Activated CD4-positive, alpha-beta T cell treated with anti-CD3 and anti-CD28 coated beads, Interleukin-2, amount 50 U/mL, for 48 hours (primary cell): ENCODE results near the gene MEIG1.
"Not testable (repeated sequence)": the region's sequence is repeated elsewhere in the genome, so short reads cannot be mapped to it uniquely, and the experiment has no call there.

Source experiments
- DNase-seq, 2 experiments: peaks; one replicate each; pipeline ENCODE4 v3.0.0-alpha.2; 2020

Gene MEIG1

DNA sequence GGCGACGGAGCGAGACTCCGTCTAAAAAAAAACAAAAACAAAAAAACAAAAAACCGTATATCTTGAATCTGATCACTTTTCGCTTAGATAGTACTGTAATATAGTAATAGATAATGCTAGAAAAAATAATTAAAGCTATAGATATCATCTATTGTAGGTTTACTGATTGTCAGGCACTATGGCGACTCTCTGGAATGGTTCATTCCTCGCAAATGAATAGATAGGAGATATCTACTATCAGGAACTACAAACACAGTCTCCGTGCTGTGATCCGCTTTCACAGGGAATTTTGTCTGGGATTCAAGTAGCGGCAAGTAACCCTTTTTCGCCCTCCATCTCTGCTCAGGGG is 342 bp upstream of the MEIG1 start:
- DNase-seq = no peak

DNA sequence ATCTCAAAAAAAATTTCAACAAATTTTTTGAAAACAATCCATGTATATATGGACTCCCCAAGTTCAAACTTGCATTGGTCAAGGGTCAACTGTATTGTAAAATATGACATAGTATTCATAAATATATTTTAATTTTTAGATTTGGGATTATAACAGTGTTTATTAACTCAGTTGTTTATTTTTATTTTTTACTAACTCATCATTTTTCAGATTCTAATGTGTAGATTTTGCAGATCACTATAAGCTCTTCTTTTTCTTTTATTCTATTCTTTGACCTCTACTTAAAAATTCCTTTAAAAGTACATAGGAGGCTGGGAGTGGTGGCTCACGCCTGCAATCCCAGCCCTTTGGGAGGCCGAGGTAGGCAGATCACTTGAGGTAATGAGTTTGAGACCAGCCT is 8.7 kb downstream of the MEIG1 start:
- no peak for DNase-seq

DNA sequence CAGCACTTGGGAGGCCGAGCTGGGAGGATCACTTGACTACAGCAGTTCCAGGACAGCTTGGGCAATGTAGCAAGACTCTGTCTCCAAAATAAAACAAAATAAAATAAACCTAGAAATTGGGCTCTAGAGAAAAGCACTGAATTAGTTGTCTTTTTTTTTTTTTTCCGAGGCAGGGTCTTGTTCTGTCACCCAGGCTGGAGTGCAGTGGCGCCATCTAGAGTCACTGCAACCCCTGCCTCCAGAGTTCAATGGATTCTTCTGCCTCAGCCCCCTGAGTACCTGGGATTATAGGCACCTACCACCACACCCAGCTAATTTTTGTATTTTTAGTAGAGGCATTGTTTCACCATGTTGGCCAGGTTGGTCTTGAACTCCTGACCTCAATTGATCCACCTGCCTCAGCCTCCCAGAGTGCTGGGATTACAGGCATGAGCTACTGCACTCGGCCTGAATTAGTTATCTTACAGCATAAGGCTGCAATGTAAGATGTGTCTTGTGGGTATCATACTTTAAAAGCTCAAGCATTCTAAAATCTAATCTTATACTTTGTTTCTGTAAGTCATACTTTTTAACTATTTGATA is 12.8 kb downstream of the MEIG1 start:
- DNase-seq = peak; percentile 55 to 63

DNA sequence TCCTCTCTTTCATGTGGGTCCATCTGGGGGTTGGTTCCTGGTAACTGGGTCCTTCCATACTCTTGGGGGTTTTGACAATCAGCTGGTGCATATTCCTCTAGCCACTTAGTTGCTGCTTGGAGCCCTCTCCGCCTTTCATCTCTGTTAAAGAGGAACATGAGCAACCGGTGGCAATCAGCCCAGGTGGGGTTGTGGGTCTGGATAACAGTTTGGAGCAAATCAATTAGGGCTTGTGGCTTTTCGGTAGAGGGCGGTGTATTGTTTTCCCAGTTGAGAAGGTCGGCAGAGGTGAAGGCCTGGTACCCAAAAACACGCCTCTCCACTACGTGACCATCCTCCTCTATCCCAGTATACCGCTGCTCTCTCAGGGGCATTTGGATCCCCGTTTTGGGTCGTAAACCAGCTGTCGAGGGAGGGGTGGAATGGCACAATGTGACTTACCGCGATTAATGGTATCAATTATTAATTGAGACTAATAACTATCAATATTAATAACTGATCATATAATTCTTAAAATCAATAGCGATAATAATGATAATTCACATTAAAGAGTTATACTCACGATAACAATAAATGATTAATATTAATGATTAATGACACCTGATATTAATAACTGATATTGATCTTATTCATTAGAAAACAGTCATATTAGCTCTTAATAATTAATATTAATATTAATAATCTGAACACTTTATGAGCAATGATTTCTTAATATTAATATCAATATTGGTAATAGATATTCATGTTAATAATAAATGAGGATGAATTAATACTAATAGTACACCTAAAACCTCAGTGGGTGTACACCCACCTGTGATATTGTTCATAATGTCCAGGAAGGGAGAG is 15.2 kb downstream of the MEIG1 start:
- DNase-seq = not testable (repeated sequence)

DNA sequence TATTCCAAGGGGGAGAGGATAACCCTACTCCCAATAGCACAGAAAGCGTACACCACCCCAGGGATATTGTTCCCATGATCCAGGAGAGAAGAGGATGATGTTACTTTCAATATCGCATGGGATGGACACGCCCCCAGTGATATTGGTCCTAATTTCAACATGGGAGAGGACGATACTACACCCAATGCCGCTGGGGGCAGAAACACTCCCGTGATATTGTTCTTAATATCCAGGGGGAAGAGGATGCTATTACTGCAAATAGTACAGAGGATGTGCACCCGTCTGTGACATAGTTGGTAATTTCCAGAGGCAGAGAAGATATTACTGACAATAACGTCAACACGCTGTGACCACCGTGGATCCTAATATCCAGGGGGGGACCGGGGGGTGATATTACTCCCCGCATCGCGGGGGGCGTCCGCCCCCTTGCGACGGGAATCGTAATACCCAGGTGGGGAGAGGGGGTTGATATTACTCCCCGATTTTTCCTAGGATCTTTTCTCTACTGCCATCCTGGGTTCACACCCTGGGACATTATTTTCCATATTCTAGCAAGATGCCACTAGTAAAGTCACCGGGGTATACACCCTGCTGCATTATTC is 16.6 kb downstream of the MEIG1 start:
- DNase-seq = no peak

DNA sequence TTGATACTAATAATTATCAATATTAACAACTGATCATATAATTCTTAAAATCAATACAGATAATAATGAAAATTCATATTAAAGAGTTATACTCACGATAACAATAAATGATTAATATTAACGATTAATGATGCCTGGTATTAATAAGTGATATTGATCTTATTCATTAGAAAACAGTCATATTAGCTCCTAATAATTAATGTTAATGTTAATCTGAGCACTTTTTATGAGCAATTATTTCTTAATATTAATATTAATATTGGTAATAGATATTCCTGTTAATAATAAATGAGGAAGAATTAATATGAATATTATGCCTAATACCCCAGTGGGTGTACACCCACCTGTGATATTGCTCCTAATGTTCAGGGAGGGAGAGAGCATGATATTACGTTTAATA is 23.6 kb downstream of the MEIG1 start:
- DNase-seq = no peak

DNA sequence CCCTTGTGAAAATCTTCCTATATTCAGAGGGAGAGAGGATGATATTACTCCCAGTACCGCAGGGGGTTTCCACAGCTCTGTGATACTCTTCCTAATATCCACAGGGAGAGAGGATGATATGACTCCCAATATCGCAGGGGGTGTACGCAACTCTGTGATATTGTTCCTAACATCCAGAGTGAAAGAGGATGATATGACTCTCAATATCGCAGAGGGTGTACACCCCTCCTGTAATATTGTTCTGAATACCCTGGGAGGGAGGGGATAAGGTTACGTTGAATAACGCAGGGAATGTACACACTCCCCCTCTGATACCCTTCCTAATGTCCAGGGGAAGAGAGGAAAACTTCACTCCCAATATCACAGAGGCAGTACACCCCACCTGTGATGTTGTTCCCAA is 30.4 kb downstream of the MEIG1 start:
- DNase-seq = not testable (repeated sequence)

DNA sequence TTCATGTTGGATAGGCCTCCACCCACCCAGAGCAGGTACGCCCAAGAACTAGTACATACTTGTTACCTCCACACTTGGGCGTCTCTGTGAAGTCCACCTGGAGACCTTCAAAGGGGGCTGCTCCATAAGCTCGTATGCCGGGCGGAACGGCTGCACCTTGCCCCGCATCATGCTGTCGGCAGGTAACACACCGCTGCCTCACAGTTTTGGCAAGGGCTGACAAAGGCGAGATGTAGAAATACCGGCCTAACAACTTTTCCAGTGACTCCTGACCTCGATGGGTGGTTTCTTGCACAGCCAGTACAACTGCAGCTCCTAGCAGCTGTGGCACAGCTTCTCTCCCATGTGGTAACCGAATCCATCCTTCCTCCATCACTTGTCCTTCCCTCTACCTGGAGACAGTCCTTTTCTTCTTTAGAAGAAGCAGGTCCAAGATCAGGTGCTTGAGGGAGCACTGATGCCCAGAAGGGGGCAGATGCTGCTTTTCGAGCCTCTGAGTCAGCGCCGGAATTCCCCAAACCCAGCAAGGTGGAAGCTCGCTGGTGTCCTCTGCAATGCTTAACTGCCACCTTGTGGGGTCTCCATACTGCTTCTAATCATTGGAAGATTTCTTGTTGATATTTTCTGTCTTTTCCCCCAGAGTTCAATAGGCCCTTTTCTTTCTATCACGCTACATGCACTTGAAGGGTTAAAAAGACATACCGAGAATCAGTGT is 32.0 kb downstream of the MEIG1 start:
- peak; percentile 71 to 79 for DNase-seq

DNA sequence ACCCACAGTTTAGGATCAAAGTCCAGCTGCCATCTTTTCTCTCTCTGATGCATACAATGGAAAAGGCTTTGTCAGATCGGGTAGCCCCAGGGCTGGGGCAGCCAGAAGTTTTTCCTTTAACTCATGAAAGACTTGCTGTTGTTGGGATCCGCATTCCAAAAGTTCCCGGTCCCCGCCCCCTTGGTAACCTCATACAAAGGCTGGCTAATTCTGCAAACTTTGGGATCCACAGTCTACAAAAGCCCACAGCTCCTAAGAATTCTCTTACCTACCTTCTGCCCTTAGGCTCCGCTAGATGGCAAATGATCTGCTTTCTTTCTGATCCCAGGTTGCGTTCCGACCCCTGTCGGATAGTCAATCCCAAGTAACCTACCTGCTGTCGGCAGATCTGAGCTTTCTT is 33.1 kb downstream of the MEIG1 start:
- DNase-seq = not testable (repeated sequence)

DNA sequence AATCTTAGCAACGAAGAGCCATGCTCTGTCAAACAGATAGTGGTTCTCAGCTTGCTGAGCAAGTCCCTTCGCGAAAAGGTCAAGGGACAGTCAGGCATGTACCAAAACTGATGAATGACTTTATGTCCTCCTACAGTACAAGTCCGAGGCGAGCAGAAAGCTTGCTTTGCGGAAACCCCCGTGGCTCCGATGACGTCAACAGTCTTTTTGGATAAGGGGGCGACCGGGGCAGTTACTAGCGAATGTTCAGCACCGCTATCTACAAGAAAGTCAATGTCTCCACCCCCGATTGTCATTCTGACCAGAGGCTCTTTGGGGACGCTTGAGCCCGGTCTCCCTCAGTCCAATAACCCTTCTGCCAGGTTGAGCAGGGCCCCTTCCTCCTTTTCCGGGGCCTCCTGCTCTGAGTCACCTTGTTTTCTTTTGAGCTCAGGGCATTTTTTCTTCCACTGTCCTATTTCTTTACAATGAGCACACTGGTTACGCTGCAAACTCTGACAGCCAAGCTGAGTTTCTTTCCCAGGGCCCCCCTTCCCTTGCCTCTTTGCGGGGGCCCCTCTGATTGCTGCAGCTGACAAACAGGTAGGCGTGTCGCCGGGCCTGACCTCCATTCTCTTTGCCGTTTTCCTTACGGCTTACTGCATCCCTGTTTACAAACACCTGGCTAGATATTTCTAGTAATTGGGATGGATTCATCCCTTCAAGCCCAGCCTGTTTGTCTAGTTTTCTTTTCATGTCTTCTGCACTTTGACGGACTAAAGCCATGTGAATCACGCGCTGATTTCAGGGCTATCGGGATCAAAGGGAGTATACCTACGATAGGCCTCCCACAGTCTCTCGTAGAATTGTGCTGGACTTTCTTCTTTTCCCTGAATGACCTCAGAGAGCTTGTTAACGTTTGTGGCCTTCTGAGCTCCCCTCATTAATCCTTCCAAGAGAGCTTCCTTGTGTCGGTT is 34.6 kb downstream of the MEIG1 start:
- not testable (repeated sequence) for DNase-seq

DNA sequence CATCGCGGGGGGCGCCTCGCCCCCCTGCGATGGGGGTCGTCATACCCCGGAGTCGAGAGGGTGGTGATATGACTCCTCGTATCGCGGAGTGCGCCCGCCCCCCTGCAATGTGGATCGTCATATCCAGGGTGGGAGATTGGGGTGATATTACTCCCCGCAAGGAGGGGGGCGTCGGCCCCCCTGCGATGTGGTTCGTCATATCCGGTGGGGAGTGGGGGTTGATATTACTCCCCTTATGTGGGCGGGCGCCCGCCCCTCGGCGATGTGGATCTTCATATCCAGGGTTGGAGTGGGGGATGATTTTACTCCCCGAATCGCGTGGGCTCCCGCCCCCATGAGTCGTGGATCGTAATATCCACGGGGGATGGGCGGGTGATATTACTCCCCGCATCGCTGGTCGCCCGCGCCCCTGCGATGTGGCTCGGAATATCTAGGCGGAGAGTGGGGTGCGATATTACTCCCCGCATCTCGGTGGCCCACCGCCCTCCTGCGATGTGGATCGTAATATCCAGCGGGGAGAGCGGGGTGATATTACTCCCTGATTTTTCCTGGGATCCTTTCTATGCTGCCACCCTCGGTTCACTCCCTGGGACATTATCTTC is 36.9 kb downstream of the MEIG1 start:
- no peak for DNase-seq

DNA sequence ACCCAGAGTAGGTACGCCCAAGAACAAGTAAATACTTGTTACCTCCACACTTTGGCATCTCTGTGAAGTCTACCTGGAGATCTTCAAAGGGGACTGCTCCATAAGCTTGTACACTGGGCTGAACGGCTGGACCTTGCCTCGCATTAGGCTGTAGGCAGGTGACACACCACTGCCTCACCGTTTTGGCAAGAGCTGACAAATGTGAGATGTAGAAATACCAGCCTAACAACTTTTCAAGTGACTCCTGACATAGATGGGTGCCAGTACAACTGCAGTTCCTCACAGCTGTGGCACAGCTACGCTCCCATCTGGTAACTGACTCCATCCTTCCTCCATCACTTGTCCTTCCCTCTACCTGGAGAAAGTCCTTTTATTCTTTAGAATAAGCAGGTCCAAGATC is 54.3 kb downstream of the MEIG1 start:
- DNase-seq = not testable (repeated sequence)

DNA sequence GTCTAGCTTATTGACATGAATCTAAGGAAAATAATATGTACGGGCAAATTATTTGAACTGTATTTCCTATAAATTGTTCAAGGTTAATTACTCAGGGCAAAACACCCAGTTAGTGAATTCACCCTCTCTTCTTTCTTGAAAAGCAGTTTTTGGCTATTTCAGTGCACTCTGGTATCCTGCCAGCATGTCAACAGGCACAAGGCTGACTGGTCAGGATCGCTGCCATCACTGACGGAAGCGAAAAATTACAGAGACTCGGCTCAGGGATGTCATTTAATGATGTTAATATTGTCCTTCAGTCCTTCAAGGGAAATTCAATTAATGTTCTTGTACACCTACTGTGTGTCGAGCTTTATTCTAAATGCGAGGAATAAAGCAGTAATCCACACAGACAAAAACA is 56.3 kb downstream of the MEIG1 start:
- DNase-seq = no peak

DNA sequence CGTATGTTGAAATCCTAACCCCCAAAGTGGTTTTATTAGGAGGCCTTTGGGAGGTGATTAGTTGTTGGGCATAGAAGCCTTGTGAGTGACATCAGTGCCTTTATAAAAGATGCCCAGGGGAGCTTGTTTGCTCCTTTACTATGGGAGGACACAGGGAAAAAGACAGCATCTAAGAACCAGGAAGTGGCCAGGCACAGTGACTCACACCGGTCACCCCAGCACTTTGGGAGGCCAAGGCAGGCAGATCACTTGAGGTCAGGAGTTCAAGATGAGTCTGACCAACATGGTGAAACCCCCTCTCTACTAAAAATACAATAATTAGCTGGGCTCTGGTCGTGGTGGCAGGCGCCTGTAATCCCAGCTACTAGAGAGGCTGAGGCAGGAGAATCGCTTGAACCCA is 61.8 kb downstream of the MEIG1 start:
- DNase-seq = not testable (repeated sequence)
